HG03095 (cell line): Measurements from ENCODE around the gene PODXL.

Experiments
- ATAC-seq: cut with Tn5 transposase; IDR thresholded peaks from one replicate; pipeline ENCODE4 v1.9.1; 2021; ENCODE audit warnings: moderate library complexity; ENCODE audit not compliant: unreplicated experiment

PODXL gene

GRCh38 chr7:131556053-131556908 is at the start of gene PODXL:
TSS of gene PODXL (minus strand) at chr7:131556628. CDS start at chr7:131556359, 269 bp downstream.
- peak; percentile 82 for ATAC-seq

GRCh38 chr7:131605280-131605878 is 49.0 kb upstream of the PODXL start:
- ATAC-seq = no peak

DNA sequence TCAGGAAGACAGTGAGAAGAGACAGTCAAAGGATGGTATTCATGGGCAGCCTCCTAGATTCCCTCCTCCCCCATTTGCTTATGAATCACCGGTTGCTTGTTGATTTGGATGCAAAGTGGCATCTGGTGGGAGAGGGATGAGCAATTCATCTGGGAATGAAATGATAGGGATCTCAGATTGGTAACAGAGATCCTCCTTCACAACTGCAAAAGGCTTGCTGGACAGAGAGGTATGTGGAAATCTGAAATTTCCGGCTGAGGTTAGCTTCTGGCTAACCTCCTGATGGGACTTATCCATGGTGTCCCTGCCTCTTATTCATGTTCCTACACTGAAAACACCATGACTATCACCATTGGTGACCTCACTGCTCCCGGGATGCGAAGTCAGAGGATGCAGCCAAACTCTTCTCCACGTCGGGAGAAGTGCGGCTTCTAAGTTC is 48.4 kb upstream of the PODXL start:
- ATAC-seq = no peak

DNA sequence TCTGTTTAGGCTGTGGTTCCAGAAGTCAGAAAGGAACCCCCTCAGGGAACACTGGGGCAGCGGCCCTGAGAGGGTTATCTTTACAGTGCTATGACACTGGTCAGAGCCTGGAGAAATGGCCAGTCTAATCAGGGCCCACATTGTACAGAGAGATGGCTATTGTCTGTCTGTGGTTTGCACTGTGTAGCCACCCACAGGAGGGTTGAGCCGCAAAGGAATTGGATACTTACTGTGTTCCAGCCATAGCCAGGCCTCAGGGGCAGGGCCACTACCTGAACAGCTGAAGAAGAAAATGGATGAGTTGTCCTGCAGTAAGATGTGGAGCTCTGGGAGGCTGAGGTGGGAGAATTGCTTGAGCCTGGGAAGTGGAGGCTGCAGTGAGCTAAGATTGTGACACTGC is 47.5 kb upstream of the PODXL start:
- ATAC-seq = no peak

GRCh38 chr7:131602994-131603372 is 46.6 kb upstream of the PODXL start:
- no peak for ATAC-seq

DNA sequence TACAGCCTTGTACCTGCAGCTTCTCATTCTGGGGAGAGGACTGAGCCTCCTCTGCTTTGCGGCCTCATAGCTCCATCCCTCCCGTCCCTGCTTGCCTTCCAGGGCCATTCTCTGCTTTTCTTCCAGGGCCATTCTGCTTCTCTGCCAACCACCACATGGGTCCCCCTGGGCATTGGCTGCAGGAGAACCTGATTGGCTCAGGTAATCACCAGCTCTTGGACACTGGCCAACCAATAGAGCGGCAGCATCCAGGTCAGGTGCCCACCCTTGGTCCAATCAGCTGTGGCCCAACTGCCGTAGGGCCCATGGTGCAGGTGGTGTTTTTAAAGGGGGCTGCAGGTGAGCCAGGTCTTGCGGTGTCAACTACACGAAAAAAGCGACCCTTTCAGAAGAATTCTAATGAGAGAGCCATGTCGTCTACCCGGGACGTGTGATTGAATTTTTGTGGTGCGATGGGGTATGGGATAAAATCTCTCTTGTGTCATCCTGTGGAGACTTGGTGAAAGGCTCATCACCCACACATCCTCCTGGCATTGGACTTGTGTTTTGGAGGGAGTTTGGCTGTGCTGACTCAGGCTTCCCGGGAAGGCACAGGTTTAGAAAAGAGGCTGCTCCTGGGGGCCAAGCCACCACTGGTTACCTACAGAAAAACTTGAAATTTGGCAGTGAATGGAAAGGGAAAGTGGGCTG is 46.0 kb upstream of the PODXL start:
- no peak for ATAC-seq

DNA sequence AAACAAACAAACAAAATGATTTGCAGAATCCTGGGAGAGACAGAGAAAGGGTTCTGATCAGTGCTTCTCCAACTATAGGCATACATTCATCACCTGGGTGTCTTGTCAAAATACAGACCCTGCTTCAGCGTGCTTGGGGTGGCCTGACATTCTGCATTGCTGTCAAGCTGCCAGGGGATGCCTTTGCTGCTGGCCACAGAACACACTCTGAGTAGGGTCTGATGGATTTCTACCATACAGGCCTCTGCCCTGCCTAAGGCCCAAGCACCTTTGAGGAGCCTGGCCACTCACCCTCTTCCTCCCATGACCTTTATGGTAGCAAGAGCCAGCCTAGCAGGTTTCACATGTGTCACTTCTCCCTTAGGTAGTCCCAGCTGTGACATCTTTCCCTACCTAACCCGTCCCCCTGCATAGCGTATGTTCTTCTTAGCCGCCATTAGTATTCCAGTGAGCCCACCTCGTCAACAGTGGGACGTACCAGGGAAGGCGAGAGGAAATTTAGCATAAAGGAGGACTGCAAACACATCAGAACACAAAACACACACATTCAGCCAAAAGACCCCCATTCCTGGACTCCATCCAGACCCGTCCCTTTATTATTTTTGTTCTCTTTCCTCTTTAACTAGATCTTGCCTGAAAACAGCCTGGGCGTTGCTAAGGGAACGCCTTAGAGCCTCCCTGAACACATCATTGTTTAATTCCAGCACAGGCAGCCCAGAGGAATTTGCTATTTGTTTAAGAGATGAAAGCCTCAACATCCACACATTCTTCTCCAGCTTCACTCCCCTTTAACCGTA is 43.9 kb upstream of the PODXL start:
- no peak for ATAC-seq

- no peak for ATAC-seq
Measured at GRCh38 chr7:131596785-131597184, 40.4 kb upstream of the PODXL start.

DNA sequence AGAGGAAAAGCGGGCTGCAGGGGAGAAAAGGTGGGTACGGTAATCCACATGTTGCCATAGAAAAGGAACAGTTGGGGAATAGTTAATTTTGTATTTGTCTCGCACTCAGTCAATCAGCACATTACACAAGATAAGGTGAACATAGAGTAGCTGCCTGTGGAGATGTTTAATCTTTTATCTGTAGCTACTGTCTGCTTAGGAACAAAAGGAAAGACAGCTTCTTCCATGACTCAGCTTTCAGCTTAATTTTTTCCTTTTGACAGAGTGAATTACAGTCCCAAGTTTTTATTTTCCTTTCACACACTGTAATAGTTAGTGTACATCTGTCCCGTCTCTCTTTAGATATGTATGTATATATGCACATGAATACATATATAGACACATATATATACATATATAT is 39.3 kb upstream of the PODXL start:
- no peak for ATAC-seq

GRCh38 chr7:131591687-131592319 is 35.4 kb upstream of the PODXL start:
- no peak for ATAC-seq

- no peak for ATAC-seq
Measured at GRCh38 chr7:131587315-131587923, 31.0 kb upstream of the PODXL start.

GRCh38 chr7:131586759-131587158 is 30.3 kb upstream of the PODXL start:
- no peak for ATAC-seq

DNA sequence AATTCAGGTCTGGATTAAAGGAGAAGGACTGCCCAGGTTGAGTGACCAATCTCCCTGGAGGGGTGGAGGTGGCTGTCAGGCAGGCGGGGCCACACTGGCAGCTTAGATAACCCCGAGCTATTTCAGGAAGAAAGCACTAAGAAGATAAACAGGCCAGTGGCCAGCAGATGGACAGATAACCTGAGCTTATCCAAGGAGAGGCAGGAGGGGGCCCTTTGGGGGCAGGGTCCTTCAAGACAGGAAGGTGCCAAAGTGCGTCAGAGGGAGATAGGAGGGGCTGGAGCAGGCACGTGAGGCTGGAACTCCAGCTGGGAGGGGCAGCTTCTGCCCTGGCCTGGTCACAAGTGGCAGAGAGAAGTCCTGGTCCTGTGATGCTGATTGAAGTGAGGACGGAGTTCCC is 29.8 kb upstream of the PODXL start:
- no peak for ATAC-seq

GRCh38 chr7:131583430-131583829 is 27.0 kb upstream of the PODXL start:
- no peak for ATAC-seq

DNA sequence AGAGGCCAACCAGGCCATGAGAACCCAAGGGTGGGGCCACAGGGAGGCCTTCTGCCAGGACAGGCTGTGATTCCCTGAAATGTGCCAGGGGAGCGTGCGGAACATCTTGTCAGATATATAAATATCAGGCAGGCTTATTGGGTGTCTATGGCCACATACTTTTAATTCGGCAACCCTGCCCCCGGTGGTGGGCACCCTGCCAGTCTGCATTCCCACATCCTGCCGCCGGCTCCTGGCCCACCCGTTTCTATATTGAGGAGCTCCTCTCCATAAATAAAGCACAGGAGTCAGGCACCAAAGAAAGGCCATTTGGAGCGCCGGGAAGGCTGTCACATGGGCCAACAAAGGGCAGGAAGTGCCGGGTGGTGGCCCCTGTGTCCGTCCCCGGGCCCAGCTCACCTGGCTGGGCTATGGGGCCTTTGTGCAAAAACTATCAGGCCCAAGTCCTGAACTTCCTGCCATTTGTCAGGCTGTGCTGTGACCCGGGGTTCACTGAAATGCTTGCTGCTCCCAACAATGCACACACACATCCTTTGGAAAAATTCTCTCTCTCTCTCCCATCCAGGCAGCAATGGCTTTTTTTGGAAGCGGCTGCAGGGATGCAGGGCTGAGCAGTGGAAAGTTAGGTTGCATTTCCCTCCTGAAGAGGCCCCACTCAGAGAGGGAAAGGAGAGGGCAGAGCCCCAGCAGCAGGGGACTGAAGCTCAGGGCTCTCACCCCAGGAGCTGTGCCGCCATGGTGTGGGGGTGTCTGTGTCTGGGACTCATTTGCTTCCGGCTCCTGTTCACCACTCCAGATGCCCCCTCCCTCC is 25.0 kb upstream of the PODXL start:
- ATAC-seq = no peak

DNA sequence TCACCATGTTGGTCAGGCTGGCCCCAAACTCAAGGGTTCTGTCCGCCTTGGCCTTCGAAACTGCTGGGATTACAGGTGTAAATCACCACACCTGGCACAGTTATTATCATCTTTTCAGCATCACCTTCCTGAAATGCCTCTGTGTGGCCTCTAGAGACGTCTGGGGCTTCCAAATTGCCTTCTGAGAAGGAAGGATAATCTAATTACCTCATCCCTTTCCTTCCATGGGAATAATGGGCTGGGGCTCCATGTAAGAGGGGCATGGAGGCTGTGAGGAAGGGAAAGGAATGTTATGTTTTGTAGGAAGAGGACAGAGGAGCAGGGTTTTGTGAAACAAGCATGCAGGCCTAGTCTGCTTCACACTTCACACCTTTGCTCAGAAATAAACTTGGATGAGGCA is 22.2 kb upstream of the PODXL start:
- ATAC-seq = no peak

DNA sequence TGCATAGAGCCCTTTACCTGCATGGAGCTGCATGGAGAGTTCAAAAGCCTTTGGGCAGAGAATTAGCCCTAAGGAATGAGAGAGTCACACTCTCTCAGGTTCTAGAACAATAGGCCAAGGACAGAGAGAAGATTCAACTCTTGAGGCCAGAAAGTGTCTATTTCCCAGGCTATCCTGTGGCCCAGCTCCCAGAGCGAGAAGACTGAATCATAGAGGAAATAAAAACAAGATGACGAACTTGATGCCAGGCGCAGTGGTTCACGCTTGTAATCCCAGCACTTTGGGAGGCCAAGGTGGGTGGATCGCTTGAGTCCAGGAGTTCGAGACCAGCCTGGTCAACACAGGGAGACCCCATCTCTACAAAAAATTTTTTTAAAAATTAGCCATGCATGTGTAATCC is 18.3 kb upstream of the PODXL start:
- ATAC-seq = no peak

GRCh38 chr7:131570401-131570800 is 14.0 kb upstream of the PODXL start:
- ATAC-seq = no peak

DNA sequence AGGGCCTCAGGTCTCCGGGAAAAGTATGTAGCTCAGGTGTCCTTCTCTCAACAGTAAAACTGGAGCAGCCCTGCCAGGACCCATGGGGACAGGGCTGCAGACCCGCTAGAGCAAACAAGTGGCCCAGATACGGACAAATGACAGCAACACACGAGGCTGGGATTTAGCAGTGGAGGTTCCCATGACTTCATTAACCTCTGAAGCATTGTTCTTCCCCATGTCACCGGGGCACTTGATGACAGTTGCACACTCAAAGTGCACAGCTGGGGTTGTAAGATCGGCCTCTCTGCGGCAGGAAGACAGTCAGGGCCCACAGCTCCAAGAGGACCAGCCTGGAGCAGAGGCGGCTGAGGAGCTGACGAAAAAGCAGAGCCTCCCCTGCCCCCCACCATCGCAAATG is 12.5 kb upstream of the PODXL start:
- no peak for ATAC-seq
